ENCODE data around the gene SNURF. TPM values are rescaled to one million over a fixed set of nuclear protein-coding genes. Genes with fewer than 3 reads are reported as not detected.

The SNURF gene
- total RNA-seq, 2 experiments from 2014 or later = 6.8 TPM; not detected in 1

GRCh38 chr15:24976932-24977331 is 22.1 kb downstream of the SNURF start:
- intact Hi-C loops (cut with micrococcal nuclease; ENCODE audit: unreplicated experiment) = no loop called here
- Histone ChIP-seq H3K36me3 (ENCODE audit: insufficient read depth, low read length) (no peaks in the 10 kb centered on the region), H3K4me2 (ENCODE audit: low read length) (no peak overlapping the region), H2AFZ (ENCODE audit: low read length) (no peak overlapping the region), H3K9me2 (ENCODE audit: insufficient read depth, low read length) (no peaks in the 10 kb centered on the region), H3K79me2 (ENCODE audit: insufficient read depth, low read depth, low read length) (no peaks in the 10 kb centered on the region), H3K4me1 (ENCODE audit: insufficient read depth, low read length, poor library complexity, severe bottlenecking) (no peaks in the 10 kb centered on the region), H3K4me3 (ENCODE audit: low read depth, low read length, poor library complexity, severe bottlenecking) (no peak overlapping the region), H3K27ac (ENCODE audit: low read depth, low read length, poor library complexity, severe bottlenecking) (no peak overlapping the region), H4K20me1 (ENCODE audit: insufficient read depth, low read length) (no peaks in the 10 kb centered on the region), H3K9me3 (ENCODE audit: low read length) (no peaks in the 10 kb centered on the region)
- ChIA-PET POLR2A (no interaction called here), CTCF (ENCODE audit: unreplicated experiment) (no interaction called here)
- no TSS peak for BruUV-seq (replicated peaks)
- TF ChIP-seq EZH2phosphoT487 (IDR thresholded peaks at IDR 0.05; ENCODE audit: borderline replicate concordance, low read depth, low read length) = no peak
- TF ChIP-seq CTCF (conservative IDR thresholded peaks at IDR 0.05; ENCODE audit: low read length) = no peak
- no peak for DNase-seq (ENCODE audit: low spot score)

GRCh38 chr15:24977686-24978085 is 22.9 kb downstream of the SNURF start:
- Histone ChIP-seq H3K36me3 (ENCODE audit: insufficient read depth, low read length) (no peaks in the 10 kb centered on the region), H3K4me1 (ENCODE audit: insufficient read depth, low read length, poor library complexity, severe bottlenecking) (no peaks in the 10 kb centered on the region), H4K20me1 (ENCODE audit: insufficient read depth, low read length) (no peaks in the 10 kb centered on the region), H3K27ac (ENCODE audit: low read depth, low read length, poor library complexity, severe bottlenecking) (no peak overlapping the region), H2AFZ (ENCODE audit: low read length) (no peak overlapping the region), H3K4me2 (ENCODE audit: low read length) (no peak overlapping the region), H3K79me2 (ENCODE audit: insufficient read depth, low read depth, low read length) (no peaks in the 10 kb centered on the region), H3K9me2 (ENCODE audit: insufficient read depth, low read length) (no peaks in the 10 kb centered on the region), H3K4me3 (ENCODE audit: low read depth, low read length, poor library complexity, severe bottlenecking) (no peak overlapping the region), H3K9me3 (ENCODE audit: low read length) (0 out of 2 replicates have a peak, but pooled peaks cover 6% of the 10 kb centered on the region)
- BruUV-seq (replicated peaks) = no TSS peak
- CTCF ChIA-PET (ENCODE audit: unreplicated experiment) = no interaction called here
- TF ChIP-seq EZH2phosphoT487 (IDR thresholded peaks at IDR 0.05; ENCODE audit: borderline replicate concordance, low read depth, low read length) (no peak), CTCF (conservative IDR thresholded peaks at IDR 0.05; ENCODE audit: low read length) (no peak)
- intact Hi-C loops (cut with micrococcal nuclease; ENCODE audit: unreplicated experiment) = no loop called here
- POLR2A ChIA-PET = interaction anchor here (0.6 kb wide), 1 partner anchor 1593 kb away, joined by 4 read pairs; no protein-coding TSS in a partner anchor
- no peak for DNase-seq (ENCODE audit: low spot score)

GRCh38 chr15:24985224-24985623 is 30.4 kb downstream of the SNURF start:
- no peak overlapping the region for H2AFZ ChIP-seq (ENCODE audit: low read length)
- H3K9me3 ChIP-seq (ENCODE audit: low read length) = 0 out of 2 replicates have a peak, but pooled peaks cover 6% of the 10 kb centered on the region
- intact Hi-C loops (cut with micrococcal nuclease; ENCODE audit: unreplicated experiment) = no loop called here
- ChIA-PET CTCF (ENCODE audit: unreplicated experiment) (no interaction called here), POLR2A (no interaction called here)
- H3K79me2 ChIP-seq (ENCODE audit: insufficient read depth, low read depth, low read length) = no peaks in the 10 kb centered on the region
- no TSS peak for BruUV-seq (replicated peaks)
- H3K27ac ChIP-seq (ENCODE audit: low read depth, low read length, poor library complexity, severe bottlenecking) = no peak overlapping the region
- H3K4me1 ChIP-seq (ENCODE audit: insufficient read depth, low read length, poor library complexity, severe bottlenecking) = no peaks in the 10 kb centered on the region
- no peak for DNase-seq (ENCODE audit: low spot score)
- no peaks in the 10 kb centered on the region for H4K20me1 ChIP-seq (ENCODE audit: insufficient read depth, low read length)
- H3K9me2 ChIP-seq (ENCODE audit: insufficient read depth, low read length) = no peaks in the 10 kb centered on the region
- TF ChIP-seq CTCF (conservative IDR thresholded peaks at IDR 0.05; ENCODE audit: low read length) = no peak
- no peak for TF ChIP-seq EZH2phosphoT487 (IDR thresholded peaks at IDR 0.05; ENCODE audit: borderline replicate concordance, low read depth, low read length)
- H3K4me2 ChIP-seq (ENCODE audit: low read length) = no peak overlapping the region
- no peaks in the 10 kb centered on the region for H3K36me3 ChIP-seq (ENCODE audit: insufficient read depth, low read length)
- no peak overlapping the region for H3K4me3 ChIP-seq (ENCODE audit: low read depth, low read length, poor library complexity, severe bottlenecking)
